GM12892 (cell line): Measurements from ENCODE around the gene TBC1D5.

Experiments used
- DNase-seq: peaks from one replicate; pipeline ENCODE4 v3.0.0; 2011; ENCODE audit not compliant: insufficient read length
- FAIRE-seq: peaks from 2 replicates; lab custom pipeline; 2011; peaks lifted over from hg19 to GRCh38; lab: Jason Lieb, UNC
- POLR2A ChIP-seq: IDR thresholded peaks from 2 replicates; pipeline ENCODE4 v1.6.1; 2011; ENCODE audit warnings: low read depth, low read length, control low read depth
- POLR2AphosphoS5 ChIP-seq: IDR thresholded peaks from 2 replicates; pipeline ENCODE4 v1.6.1; 2011; ENCODE audit warnings: low read depth, low read length, control low read depth
- TAF1 ChIP-seq: IDR thresholded peaks from 2 replicates; pipeline ENCODE4 v1.6.1; 2011; ENCODE audit warnings: low read depth, mild to moderate bottlenecking, control low read depth, low read length, borderline replicate concordance

Gene TBC1D5

GRCh38 chr3:17386432-17386831, 356.0 kb downstream of the TBC1D5 start:
- no peak for DNase-seq
- TF ChIP-seq POLR2A, result no peak
- no peak for TF ChIP-seq TAF1
- TF ChIP-seq POLR2AphosphoS5, result no peak
- FAIRE-seq, result no peak

GRCh38 chr3:17384567-17385296, 357.7 kb downstream of the TBC1D5 start:
- no peak for FAIRE-seq
- DNase-seq, result no peak
- TF ChIP-seq TAF1 (no peak), POLR2AphosphoS5 (no peak), POLR2A (no peak)

- no peak for DNase-seq
- TF ChIP-seq TAF1 (no peak), POLR2AphosphoS5 (no peak), POLR2A (no peak)
- FAIRE-seq, result no peak
Observed at GRCh38 chr3:17373304-17373703, 369.1 kb downstream of the TBC1D5 start.

- no peak for TF ChIP-seq POLR2A
- TF ChIP-seq POLR2AphosphoS5, result no peak
- no peak for TF ChIP-seq TAF1
- FAIRE-seq, result no peak
- no peak for DNase-seq
Observed at GRCh38 chr3:17372362-17373210, 369.8 kb downstream of the TBC1D5 start.

DNA sequence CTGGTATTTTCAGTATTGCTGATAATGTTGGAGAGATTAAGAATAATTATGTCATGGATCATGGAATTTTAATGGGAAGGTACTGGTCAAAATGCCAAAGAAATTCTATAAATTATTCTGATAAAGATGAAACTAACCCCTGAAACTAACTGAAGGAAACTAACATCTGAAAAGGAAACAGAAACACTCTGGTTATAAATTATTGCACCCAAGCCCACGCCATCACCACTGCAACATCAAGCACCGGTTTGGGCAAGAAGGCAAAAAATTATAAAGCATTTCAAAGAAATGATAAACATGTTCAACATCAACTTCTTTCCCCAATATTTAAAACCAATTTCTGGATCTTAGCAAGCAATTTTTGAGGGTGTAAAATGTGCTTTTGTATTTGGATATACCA, 372.5 kb downstream of the TBC1D5 start:
- no peak for DNase-seq
- TF ChIP-seq TAF1 (no peak), POLR2A (no peak), POLR2AphosphoS5 (no peak)
- no peak for FAIRE-seq

- no peak for TF ChIP-seq POLR2A
- no peak for TF ChIP-seq POLR2AphosphoS5
- no peak for TF ChIP-seq TAF1
- FAIRE-seq (no peak), DNase-seq (no peak)
Observed at GRCh38 chr3:17367171-17367570, 375.3 kb downstream of the TBC1D5 start.

- no peak for TF ChIP-seq POLR2AphosphoS5
- TF ChIP-seq TAF1, result no peak
- no peak for TF ChIP-seq POLR2A
- FAIRE-seq, result no peak
- no peak for DNase-seq
Observed at GRCh38 chr3:17360991-17361390, 381.4 kb downstream of the TBC1D5 start.

DNA sequence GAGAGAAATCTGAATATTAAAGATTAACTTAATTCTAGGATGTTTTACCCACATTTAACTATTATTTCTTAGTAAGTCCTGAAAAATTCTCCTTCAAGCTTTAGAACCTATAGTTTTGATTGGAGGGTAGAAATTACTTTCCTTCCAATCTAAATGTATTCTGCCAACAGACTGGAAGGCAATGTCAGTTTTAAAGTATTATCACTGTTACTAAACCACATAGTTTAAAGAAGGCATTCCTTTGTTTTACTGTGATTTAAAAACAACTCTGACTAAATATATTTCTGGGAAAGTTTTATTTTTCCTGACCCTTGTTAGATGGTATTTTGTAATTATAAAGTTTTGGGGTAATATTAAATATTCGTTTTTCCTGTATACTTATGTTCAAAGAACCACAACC, 382.5 kb downstream of the TBC1D5 start:
- FAIRE-seq (no peak), DNase-seq (no peak)
- no peak for TF ChIP-seq POLR2A
- no peak for TF ChIP-seq TAF1
- no peak for TF ChIP-seq POLR2AphosphoS5

DNA sequence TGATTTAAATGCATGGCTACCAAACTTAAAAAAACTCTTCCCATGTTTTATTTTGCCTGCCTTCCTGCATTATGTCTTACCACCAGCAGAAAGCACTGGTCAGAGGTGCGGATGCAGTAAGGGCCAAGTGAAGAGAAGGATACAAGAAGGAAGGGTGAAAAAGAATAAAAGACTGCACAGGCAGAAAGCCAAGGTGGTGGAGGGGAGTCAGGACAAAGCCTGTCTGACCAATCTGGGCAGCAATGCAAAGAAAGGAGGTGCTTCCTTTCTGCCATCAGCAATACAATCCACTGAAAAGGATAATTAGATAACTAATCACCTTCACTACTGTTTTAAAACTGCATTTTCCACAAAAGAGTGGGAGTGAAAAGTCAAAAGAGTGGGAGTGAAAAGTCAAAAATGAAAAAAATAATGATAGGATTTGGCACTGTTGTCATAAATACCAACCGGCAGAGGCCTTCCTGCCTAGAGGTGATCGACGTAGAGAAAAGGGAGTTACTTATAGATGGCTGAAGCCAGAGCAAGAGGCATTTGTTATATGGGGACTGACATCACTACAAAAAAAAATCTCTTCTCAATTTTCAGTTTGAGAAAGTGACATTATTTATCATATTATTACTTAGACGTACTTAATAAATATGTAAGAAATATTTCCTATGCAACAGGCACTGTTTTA, 385.3 kb downstream of the TBC1D5 start:
- FAIRE-seq, result no peak
- no peak for TF ChIP-seq POLR2A
- no peak for TF ChIP-seq TAF1
- no peak for TF ChIP-seq POLR2AphosphoS5

GRCh38 chr3:17356585-17356984, 385.8 kb downstream of the TBC1D5 start:
- DNase-seq (no peak), FAIRE-seq (no peak)
- TF ChIP-seq POLR2A (no peak), TAF1 (no peak), POLR2AphosphoS5 (no peak)

More for the DNA sequence above, 385.3 kb downstream of the TBC1D5 start:
- no peak for DNase-seq

DNA sequence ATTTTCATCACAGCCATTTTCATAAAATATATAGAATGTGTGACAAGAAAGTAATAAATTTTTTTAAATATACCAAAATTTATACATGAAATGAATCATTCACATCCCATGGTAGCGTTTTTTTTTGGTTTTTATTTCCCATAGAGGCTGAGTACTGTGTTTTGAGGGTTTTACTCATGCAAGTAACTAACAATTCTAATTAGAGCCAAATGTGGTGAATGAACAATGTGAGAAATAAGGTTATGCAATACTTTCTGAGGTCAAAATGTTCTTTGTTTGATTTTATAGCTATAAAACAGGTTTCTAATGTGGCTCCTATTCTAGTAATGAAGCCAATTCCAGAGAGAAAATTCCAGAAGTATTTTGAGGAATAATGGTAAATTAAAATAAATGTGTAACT, 386.8 kb downstream of the TBC1D5 start:
- no peak for FAIRE-seq
- TF ChIP-seq TAF1, result no peak
- no peak for TF ChIP-seq POLR2AphosphoS5
- no peak for TF ChIP-seq POLR2A
- DNase-seq, result no peak
